Neural crest cell (in vitro differentiated cells): ENCODE measurements around the gene LRRC8E. TPM values are rescaled to one million over a fixed set of nuclear protein-coding genes. Genes with fewer than 3 reads are reported as not detected.

ENCODE experiments used
- DNase-seq: peaks from one replicate; pipeline ENCODE4 v3.0.0; 2021; ENCODE audit warnings: low read depth, mixed read lengths, low spot score
- H3K27ac Mint-ChIP-seq: one replicate; pipeline ENCODE4 v1.8.0; 2021; ENCODE audit warnings: mild to moderate bottlenecking, mixed read lengths; ENCODE audit not compliant: unreplicated experiment
- H3K27me3 Mint-ChIP-seq: 2 replicates; pipeline ENCODE4 v1.8.0; 2021; ENCODE audit warnings: low read depth, mild to moderate bottlenecking, mixed read lengths
- H3K36me3 Mint-ChIP-seq: 2 replicates; pipeline ENCODE4 v1.8.0; 2021; ENCODE audit warnings: low read depth, mild to moderate bottlenecking, mixed read lengths
- H3K4me1 Mint-ChIP-seq: 2 replicates; pipeline ENCODE4 v1.8.0; 2021; ENCODE audit warnings: mixed read lengths
- H3K4me3 Mint-ChIP-seq: one replicate; pipeline ENCODE4 v1.8.0; 2021; ENCODE audit warnings: mild to moderate bottlenecking, mixed read lengths
- H3K9me3 Mint-ChIP-seq: 2 replicates; pipeline ENCODE4 v1.8.0; 2021; ENCODE audit warnings: mixed read lengths
- CTCF ChIP-seq: fragments of 200-600 bp; sonication (generic); conservative IDR thresholded peaks from 2 replicates; pipeline ENCODE4 v1.5.0; 2021; ENCODE audit warnings: antibody characterized with exemption, mild to moderate bottlenecking
- total RNA-seq: library from RNA; stranded (reverse); gene quantifications from 2 replicates; pipeline ENCODE4 v1.2.1, GENCODE V29; 2021

The LRRC8E gene
- total RNA-seq, 1 donor from 2014 or later, result 0.51 TPM

DNA sequence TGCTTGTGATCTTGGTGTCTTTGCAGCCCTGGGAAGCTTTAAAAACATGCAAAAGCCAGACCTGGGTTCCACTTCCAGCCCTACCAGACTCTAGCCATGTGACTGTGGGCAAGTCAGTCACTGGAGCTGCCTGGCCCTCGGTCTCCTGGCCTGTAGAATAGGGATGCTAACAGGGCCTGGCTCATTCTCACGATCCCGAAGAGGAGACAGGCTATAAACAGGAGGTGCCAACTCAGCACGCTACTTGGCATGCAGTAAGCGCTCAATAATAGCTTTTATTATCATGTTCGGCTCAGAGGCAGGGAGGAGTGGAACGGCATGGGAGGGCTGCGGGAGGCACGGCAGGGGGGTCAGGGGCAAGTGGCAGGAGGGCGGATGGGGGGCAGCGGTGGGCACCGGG, 35.9 kb downstream of the LRRC8E start:
- Mint-ChIP-seq H3K27ac (no peak overlapping the region), H3K27me3 (peaks cover 20% of the 10 kb centered on the region), H3K9me3 (no peaks in the 10 kb centered on the region), H3K36me3 (no peaks in the 10 kb centered on the region), H3K4me3 (peak overlapping the region; percentile 91), H3K4me1 (peaks cover 32% of the 10 kb centered on the region)
- DNase-seq, result no peak
- no peak for TF ChIP-seq CTCF

- no peak for DNase-seq
- no peaks in the 10 kb centered on the region for H3K9me3 Mint-ChIP-seq
- H3K4me3 Mint-ChIP-seq, result peak overlapping the region; percentile 73
- H3K4me1 Mint-ChIP-seq, result peaks cover 29% of the 10 kb centered on the region
- H3K27me3 Mint-ChIP-seq, result peaks cover 16% of the 10 kb centered on the region
- H3K36me3 Mint-ChIP-seq, result no peaks in the 10 kb centered on the region
- no peak overlapping the region for H3K27ac Mint-ChIP-seq
- no peak for TF ChIP-seq CTCF
Observed at GRCh38 chr19:7924651-7925170, 36.4 kb downstream of the LRRC8E start.

DNA sequence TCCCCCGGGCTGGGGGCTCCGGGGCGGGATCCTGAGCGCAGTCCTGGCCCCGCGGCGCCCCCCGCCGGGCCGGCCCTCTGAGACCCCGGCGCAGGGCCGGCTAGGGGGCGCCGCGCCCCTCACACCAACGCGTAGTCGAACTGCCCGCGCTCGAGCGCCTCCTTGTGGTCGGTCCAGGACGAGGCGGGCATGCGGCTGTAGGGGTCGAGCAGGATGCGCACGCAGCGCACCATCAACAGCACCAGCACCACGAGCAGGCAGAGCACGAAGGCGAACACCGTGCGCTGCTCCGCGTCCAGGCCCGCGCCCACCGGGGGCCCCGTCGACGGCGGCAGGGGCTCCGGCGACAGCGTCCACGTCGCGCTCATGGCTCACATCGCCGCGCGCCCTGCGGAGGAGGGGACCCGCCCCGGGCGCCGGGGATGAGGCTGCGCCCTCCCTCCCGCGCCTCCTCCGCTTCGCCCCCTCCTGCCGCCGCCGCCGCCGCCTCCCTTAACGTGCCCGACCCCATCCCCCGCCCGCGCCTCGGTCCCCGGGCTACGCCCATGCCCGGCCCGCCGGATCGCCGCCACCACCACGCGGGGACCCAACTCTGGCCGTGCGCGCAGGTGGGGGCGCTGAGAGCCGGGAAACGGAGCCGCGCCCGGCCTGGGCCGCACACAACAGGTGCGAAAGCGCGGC, 37.0 kb downstream of the LRRC8E start:
- DNase-seq, result peak; percentile 98
- H3K27ac Mint-ChIP-seq, result peak overlapping the region; percentile 98
- H3K36me3 Mint-ChIP-seq, result no peaks in the 10 kb centered on the region
- H3K4me3 Mint-ChIP-seq, result peak overlapping the region; percentile 96
- H3K9me3 Mint-ChIP-seq, result no peaks in the 10 kb centered on the region
- peaks cover 12% of the 10 kb centered on the region for H3K27me3 Mint-ChIP-seq
- TF ChIP-seq CTCF, result peak; percentile 97
- H3K4me1 Mint-ChIP-seq, result peaks cover 24% of the 10 kb centered on the region

DNA sequence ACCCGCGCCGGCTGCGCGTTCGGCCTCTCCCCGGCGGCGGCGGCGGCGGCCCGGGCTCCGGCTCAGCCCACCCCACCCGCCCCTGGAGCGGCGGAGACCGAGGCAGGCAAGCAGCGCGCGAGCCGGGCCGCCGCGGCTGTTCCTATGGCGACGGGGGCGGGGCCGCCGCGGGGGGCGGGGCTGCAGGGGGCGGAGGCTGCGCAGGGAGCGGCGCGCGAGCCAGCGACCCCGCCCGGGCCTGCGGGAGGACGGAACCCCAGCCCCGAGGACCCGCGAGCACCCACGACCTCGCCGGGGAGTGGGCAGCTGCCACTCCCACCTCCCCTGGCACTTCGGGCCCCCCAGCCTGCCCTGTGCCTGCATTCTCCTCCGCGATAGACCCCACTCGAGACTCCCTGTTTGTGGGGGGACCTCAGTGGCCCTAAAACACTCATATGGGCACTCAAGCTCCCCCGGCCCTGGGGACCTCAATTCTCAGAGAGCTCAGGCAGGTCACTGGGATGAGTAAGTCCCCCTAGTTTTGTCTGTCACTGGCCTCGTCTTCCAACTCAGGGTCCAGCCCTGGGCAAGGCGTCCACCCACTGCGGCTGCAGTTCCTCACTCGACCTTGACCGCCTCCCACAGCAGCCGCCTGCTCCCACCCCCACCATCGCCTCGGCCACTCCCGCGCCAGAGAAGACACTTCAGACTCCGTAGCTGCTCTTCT, 37.9 kb downstream of the LRRC8E start, which contains the start of gene CTXN1:
TSS of gene CTXN1 (minus strand) at position 115 of the 706 bp plus-strand sequence. CDS start 597 bp downstream, outside the sequence.
- Mint-ChIP-seq H3K4me3 (peak within 1 kb of the TSS; percentile 96), H3K27ac (peak within 1 kb of the TSS; percentile 98), H3K36me3 (no peaks in the 10 kb centered on the region), H3K9me3 (no peaks in the 10 kb centered on the region), H3K27me3 (peaks cover 8% of the 10 kb centered on the region), H3K4me1 (peaks cover 19% of the 10 kb centered on the region)
- TF ChIP-seq CTCF, result peak; percentile 42
- DNase-seq, result peak; percentile 78

- H3K4me1 Mint-ChIP-seq, result peaks cover 19% of the 10 kb centered on the region
- no peak for DNase-seq
- peaks cover 8% of the 10 kb centered on the region for H3K27me3 Mint-ChIP-seq
- H3K36me3 Mint-ChIP-seq, result no peaks in the 10 kb centered on the region
- TF ChIP-seq CTCF, result no peak
- peak overlapping the region; percentile 43 for H3K27ac Mint-ChIP-seq
- H3K4me3 Mint-ChIP-seq, result peak overlapping the region; percentile 93
- no peaks in the 10 kb centered on the region for H3K9me3 Mint-ChIP-seq
Observed at GRCh38 chr19:7926727-7927604, 38.7 kb downstream of the LRRC8E start.
